ENCODE results near the gene UBE4A.

DNA sequence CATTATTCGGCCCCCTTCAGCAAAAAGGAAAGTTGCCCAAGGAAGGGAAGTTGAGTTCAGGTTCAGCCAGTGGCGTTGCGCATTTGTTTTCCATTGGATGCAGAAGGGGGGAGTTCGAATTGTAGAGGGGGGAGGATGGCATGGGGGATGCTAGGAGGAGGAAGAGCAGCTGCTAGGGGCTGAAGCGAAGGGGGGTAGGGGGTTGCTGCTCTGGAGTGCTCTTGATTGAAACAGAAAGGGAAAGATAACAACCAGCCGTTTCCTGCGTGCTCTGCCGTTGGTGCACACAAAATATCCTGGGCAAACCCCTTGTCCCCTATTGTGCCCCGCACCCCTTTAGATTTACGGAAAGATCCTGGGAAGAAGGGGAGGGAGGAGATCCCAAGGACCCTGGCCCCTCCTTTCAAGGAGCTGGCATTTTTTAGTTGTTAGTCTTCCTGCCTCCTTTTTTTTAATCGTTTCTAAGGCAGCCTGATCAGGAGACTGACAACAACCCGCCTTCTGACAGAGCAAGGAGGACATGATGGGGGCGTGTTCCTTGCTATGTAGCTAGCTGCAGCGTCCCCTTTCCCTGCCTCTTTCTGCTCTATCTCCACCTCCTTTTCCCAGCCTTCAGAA, 79.0 kb downstream of the UBE4A start:
- TF ChIP-seq RFX5 (IDR thresholded peaks at IDR 0.05; ENCODE audit: low read length) (no peak), POLR2AphosphoS5 (IDR thresholded peaks at IDR 0.05; ENCODE audit: low read depth, low read length) (no peak), FOSL2 (IDR thresholded peaks at IDR 0.05; ENCODE audit: borderline replicate concordance, low read depth) (no peak), SIN3A (IDR thresholded peaks at IDR 0.05; ENCODE audit: borderline replicate concordance, low read depth, low read length) (peak; percentile 85; the same call in 1 of the 2 replicates), YY1 (IDR thresholded peaks at IDR 0.05; ENCODE audit: low read depth) (0 out of 2 replicates have a peak, but pooled peaks have one; percentile 19), MXI1 (IDR thresholded peaks at IDR 0.05; ENCODE audit: low read depth, low read length) (peak; percentile 93), TCF12 (IDR thresholded peaks at IDR 0.05) (no peak), EP300 (IDR thresholded peaks at IDR 0.05; ENCODE audit: borderline replicate concordance in 1 of 2, low read depth in 1 of 2, low read length in 1 of 2) (no peak), RCOR1 (IDR thresholded peaks at IDR 0.05; ENCODE audit: low read length) (no peak), RAD21 (IDR thresholded peaks at IDR 0.05; ENCODE audit: low read length) (peak; percentile 17; the same call in 1 of the 2 replicates), TAF1 (IDR thresholded peaks at IDR 0.05; ENCODE audit: borderline replicate concordance, low read depth, low read length) (no peak)
- TF ChIP-seq, protein P1, sequence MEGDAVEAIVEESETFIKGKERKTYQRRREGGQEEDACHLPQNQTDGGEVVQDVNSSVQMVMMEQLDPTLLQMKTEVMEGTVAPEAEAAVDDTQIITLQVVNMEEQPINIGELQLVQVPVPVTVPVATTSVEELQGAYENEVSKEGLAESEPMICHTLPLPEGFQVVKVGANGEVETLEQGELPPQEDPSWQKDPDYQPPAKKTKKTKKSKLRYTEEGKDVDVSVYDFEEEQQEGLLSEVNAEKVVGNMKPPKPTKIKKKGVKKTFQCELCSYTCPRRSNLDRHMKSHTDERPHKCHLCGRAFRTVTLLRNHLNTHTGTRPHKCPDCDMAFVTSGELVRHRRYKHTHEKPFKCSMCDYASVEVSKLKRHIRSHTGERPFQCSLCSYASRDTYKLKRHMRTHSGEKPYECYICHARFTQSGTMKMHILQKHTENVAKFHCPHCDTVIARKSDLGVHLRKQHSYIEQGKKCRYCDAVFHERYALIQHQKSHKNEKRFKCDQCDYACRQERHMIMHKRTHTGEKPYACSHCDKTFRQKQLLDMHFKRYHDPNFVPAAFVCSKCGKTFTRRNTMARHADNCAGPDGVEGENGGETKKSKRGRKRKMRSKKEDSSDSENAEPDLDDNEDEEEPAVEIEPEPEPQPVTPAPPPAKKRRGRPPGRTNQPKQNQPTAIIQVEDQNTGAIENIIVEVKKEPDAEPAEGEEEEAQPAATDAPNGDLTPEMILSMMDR (IDR thresholded peaks at IDR 0.05) = no peak
- TF ChIP-seq, protein P2, sequence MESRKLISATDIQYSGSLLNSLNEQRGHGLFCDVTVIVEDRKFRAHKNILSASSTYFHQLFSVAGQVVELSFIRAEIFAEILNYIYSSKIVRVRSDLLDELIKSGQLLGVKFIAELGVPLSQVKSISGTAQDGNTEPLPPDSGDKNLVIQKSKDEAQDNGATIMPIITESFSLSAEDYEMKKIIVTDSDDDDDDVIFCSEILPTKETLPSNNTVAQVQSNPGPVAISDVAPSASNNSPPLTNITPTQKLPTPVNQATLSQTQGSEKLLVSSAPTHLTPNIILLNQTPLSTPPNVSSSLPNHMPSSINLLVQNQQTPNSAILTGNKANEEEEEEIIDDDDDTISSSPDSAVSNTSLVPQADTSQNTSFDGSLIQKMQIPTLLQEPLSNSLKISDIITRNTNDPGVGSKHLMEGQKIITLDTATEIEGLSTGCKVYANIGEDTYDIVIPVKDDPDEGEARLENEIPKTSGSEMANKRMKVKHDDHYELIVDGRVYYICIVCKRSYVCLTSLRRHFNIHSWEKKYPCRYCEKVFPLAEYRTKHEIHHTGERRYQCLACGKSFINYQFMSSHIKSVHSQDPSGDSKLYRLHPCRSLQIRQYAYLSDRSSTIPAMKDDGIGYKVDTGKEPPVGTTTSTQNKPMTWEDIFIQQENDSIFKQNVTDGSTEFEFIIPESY (IDR thresholded peaks at IDR 0.05; ENCODE audit: borderline replicate concordance, low read depth) = no peak
- TF ChIP-seq, protein P3, sequence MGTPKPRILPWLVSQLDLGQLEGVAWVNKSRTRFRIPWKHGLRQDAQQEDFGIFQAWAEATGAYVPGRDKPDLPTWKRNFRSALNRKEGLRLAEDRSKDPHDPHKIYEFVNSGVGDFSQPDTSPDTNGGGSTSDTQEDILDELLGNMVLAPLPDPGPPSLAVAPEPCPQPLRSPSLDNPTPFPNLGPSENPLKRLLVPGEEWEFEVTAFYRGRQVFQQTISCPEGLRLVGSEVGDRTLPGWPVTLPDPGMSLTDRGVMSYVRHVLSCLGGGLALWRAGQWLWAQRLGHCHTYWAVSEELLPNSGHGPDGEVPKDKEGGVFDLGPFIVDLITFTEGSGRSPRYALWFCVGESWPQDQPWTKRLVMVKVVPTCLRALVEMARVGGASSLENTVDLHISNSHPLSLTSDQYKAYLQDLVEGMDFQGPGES (IDR thresholded peaks at IDR 0.05; ENCODE audit: low read depth, low read length) = no peak

Data from SK-N-SH (cell line).